ENCODE data around the gene LGALS8.
"Not testable (repeated sequence)": the region's sequence is repeated elsewhere in the genome, so short reads cannot be mapped to it uniquely, and the experiment has no call there.

Gene LGALS8

DNA sequence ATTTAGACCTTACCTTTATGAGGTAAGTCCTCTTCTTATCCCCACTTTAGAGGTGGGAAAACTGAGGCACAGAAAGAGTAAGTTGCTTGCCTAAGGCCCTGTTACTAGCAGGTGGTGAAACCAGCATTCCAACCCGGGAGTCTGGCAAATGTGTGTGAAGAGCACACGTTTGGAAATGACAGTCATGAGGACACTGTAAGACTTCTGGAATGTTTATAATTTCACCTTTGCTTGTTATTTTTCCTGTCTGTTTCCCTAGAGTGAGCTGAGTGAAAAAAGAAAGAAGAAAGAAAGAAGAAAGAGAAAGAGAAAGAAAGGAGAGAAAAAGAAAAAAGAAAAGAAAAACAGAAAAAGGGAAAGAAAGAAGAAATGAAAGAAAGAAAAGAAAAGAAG, 21.2 kb upstream of the LGALS8 start:
- Mint-ChIP-seq H3K36me3 (no peaks in the 10 kb centered on the region), H3K27ac (peak overlapping the region; percentile 61), H3K9me3 (no peaks in the 10 kb centered on the region), H3K4me3 (peak overlapping the region; percentile 36), H3K4me1 (peaks cover 10% of the 10 kb centered on the region), H3K27me3 (peaks cover 25% of the 10 kb centered on the region)
- no peak for ATAC-seq

DNA sequence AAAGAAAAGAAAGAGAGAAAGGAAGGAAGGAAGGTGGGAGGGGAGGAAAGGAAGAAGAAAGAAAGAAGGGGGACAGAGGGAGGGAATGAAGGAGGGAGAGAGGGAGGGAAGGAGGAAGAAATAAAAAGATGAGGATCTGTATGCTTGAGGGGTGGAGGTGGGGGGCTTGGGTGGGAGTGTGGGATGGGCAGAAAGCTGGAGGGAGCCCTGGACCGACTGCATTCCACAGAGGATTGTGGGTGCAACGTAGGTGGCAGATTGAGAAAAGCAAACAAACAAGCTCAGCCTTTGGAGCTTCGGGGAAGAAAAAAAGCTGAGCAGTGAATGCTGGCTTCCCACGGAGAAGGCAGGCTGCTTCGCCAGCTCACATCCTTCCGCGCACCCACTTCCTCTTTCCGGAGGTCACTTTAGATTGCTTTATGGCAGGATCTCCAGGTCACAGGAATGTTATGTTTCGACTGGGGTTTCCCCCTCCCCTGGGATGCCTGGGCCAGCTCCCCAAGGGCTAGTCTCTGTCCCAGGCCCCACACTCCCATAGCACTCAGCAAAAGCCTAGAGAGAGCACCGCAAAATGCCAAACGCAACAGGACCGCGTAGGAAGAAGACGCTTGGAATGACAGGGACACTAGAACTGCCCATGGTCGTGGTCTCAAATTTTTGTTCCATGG, 20.7 kb upstream of the LGALS8 start:
- Mint-ChIP-seq H3K4me3 (peak overlapping the region; percentile 36), H3K27ac (peak overlapping the region; percentile 61), H3K9me3 (no peaks in the 10 kb centered on the region), H3K4me1 (peaks cover 10% of the 10 kb centered on the region), H3K27me3 (peaks cover 20% of the 10 kb centered on the region), H3K36me3 (no peaks in the 10 kb centered on the region)
- peak; percentile 27 for ATAC-seq

DNA sequence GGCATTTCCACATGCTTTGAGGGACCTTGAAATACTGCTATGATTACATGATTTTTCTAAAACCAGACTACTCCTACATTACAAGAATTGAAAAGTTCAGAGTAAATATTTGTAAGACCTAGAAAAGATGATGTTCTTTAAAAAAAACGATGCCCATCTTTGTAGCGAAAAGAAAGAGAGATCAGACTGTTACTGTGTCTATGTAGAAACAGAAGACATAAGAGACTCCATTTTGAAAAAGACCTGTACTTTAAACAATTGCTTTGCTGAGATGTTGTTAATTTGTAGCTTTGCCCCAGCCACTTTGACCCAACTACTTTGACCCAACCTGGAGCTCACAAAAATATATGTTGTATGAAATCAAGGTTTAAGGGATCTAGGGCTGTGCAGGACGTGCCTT, 19.4 kb upstream of the LGALS8 start:
- ATAC-seq, H3K36me3 Mint-ChIP-seq, H3K9me3 Mint-ChIP-seq, H3K4me3 Mint-ChIP-seq, H3K27ac Mint-ChIP-seq: not testable (repeated sequence)
- H3K4me1 Mint-ChIP-seq: peaks cover 18% of the 10 kb centered on the region
- peaks cover 19% of the 10 kb centered on the region for H3K27me3 Mint-ChIP-seq

GRCh38 chr1:236507022-236507700, 16.6 kb upstream of the LGALS8 start:
- no peak overlapping the region for H3K27ac Mint-ChIP-seq
- peaks cover 18% of the 10 kb centered on the region for H3K4me1 Mint-ChIP-seq
- ATAC-seq: no peak
- peaks cover 13% of the 10 kb centered on the region for H3K27me3 Mint-ChIP-seq
- no peaks in the 10 kb centered on the region for H3K9me3 Mint-ChIP-seq
- no peak overlapping the region for H3K4me3 Mint-ChIP-seq
- no peaks in the 10 kb centered on the region for H3K36me3 Mint-ChIP-seq

DNA sequence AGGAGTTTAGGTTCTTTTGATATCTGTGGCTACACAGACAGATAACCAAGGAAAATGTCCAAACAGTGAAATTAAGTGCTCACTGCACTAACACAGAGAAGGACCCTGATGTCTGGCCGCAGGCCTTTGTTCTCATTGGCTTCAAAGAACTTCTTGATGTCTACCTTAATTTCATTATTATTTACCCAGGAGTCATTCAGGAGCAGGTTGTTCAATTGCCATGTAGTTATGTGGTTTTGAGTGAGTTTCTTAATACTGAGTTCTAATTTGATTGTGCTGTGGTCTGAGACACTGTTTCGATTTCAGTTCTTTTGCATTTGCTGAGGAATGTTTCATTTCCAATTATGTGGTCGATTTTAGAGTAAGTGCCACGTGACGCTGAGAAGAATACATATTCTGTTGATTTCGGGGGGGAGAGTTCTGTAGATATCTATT, 15.2 kb upstream of the LGALS8 start:
- Mint-ChIP-seq H3K27ac (no peak overlapping the region), H3K4me3 (no peak overlapping the region), H3K27me3 (no peaks in the 10 kb centered on the region), H3K36me3 (no peaks in the 10 kb centered on the region), H3K4me1 (peaks cover 8% of the 10 kb centered on the region), H3K9me3 (no peaks in the 10 kb centered on the region)
- ATAC-seq: no peak

- H3K27me3 Mint-ChIP-seq: no peaks in the 10 kb centered on the region
- H3K36me3 Mint-ChIP-seq: no peaks in the 10 kb centered on the region
- no peak overlapping the region for H3K27ac Mint-ChIP-seq
- no peak overlapping the region for H3K4me3 Mint-ChIP-seq
- ATAC-seq: no peak
- peaks cover 8% of the 10 kb centered on the region for H3K4me1 Mint-ChIP-seq
- no peaks in the 10 kb centered on the region for H3K9me3 Mint-ChIP-seq
Measured at GRCh38 chr1:236509203-236509602, 14.6 kb upstream of the LGALS8 start.

DNA sequence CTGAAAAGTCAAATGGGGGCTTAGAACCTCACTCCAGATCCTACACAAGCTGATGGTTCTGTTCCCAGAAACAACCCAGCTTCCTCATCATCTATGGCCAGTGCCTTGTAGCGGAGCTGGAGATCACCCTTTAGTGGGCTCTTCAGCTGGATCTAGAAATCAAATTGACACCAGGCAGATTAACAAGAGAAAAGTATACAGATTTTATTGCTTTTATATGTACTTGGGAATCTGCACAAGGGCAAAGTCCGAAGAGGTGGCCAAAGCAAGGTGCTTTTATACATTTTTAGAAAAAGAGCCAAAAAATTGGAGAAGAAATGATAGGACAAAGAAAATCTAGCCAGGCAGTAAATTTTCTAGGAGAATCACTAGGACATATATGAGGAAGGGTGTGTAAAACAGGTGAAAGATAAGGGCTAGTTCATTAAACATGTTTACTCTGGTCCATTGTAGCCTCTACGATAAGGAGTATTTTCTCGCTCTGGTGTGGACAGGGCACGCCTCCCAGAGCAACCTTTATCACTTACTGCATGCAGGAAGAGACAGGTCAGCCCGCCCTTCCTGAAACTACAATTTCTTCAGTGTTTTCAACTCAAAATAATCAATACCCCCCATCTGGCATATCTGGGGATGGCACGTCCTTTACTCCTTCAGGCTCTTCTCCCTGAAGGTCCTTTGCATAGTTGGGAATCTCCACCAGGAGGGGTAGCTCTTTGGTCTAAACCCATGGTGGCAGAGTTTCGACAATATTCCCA, 14.0 kb upstream of the LGALS8 start:
- peaks cover 8% of the 10 kb centered on the region for H3K4me1 Mint-ChIP-seq
- H3K27ac Mint-ChIP-seq: no peak overlapping the region
- ATAC-seq: no peak
- H3K36me3 Mint-ChIP-seq: no peaks in the 10 kb centered on the region
- no peaks in the 10 kb centered on the region for H3K9me3 Mint-ChIP-seq
- H3K27me3 Mint-ChIP-seq: no peaks in the 10 kb centered on the region
- H3K4me3 Mint-ChIP-seq: no peak overlapping the region

- H3K27ac Mint-ChIP-seq: no peak overlapping the region
- no peak overlapping the region for H3K4me3 Mint-ChIP-seq
- peaks cover 8% of the 10 kb centered on the region for H3K4me1 Mint-ChIP-seq
- no peaks in the 10 kb centered on the region for H3K36me3 Mint-ChIP-seq
- no peak for ATAC-seq
- no peaks in the 10 kb centered on the region for H3K27me3 Mint-ChIP-seq
- H3K9me3 Mint-ChIP-seq: no peaks in the 10 kb centered on the region
Measured at GRCh38 chr1:236511735-236512418, 11.9 kb upstream of the LGALS8 start.

DNA sequence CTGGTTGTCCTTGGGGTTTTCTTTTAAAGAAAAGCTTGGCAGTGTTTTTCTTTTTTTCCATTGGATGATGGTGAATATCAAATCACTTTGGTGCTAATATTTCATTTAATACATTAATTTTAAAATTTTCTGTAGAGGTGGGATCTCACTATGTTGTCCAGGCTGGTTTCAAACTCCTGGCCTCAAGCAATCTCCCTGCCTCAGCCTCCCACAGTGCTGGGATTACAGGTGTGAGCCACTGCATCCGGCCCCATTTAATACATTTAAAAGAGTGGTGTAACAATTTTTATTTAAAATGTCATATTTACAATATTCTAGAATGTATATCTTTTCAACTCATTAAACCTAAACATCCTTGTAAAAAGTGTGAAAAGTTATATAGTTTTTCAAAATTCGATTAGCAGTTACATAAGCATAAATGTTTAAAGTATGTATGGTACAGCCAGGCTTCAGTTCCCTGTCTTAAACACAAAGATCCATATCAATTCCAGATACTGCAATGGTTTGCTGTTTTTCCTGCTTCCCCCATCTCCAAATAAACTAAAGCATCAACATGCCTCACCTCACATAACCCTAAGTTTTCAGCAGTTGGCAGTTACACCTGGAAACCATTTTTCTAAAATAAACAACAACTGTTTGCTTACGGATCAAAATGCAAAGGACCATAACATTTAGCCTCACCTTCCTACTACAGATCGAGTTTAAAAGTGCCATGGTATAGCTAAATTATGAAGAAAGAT, 8.9 kb upstream of the LGALS8 start:
- Mint-ChIP-seq H3K27ac (no peak overlapping the region), H3K4me3 (no peak overlapping the region), H3K4me1 (no peaks in the 10 kb centered on the region), H3K36me3 (no peaks in the 10 kb centered on the region), H3K27me3 (no peaks in the 10 kb centered on the region), H3K9me3 (no peaks in the 10 kb centered on the region)
- no peak for ATAC-seq

- no peaks in the 10 kb centered on the region for H3K27me3 Mint-ChIP-seq
- no peak overlapping the region for H3K27ac Mint-ChIP-seq
- no peaks in the 10 kb centered on the region for H3K36me3 Mint-ChIP-seq
- no peaks in the 10 kb centered on the region for H3K9me3 Mint-ChIP-seq
- no peak for ATAC-seq
- no peak overlapping the region for H3K4me3 Mint-ChIP-seq
- H3K4me1 Mint-ChIP-seq: no peaks in the 10 kb centered on the region
Measured at GRCh38 chr1:236515443-236515958, 8.3 kb upstream of the LGALS8 start.

DNA sequence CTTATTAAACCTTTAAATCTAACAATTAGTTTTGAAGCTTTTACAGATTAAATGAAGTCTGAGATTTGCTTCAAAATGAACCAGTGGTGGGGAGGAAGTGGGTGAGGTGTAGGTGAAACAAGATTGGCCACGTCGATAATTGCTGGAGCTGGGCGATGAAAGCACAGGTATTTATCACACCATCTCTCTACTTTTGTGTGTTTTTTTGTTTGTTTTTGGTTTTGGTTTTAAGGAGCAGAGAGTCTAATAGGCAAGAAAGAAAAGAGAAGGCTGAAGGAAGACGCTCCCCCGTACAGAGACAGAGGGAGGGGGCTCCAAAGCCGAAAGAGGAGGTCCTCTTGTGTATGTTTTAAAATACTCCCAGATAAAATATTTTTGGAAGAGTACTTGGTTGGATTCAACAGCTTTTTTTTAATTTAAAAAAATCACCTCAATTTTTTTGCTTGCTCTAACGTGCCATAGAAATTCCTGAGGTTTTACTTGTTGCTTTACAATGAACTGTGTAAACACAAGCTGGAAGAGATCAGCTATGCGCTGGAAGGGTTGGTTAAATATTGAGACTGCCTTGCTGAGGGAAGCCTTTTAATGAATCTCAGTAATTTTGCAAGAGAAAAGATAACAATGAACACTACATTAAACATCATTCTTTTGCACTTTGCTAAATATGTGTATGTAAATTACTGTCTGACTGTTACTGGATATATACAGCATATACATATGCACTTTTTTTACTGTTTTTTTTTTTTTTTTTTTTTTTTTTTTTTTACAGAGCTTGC, 6.7 kb upstream of the LGALS8 start:
- Mint-ChIP-seq H3K4me1 (no peaks in the 10 kb centered on the region), H3K36me3 (no peaks in the 10 kb centered on the region), H3K27ac (no peak overlapping the region), H3K4me3 (no peak overlapping the region), H3K9me3 (no peaks in the 10 kb centered on the region), H3K27me3 (no peaks in the 10 kb centered on the region)
- no peak for ATAC-seq

- Mint-ChIP-seq H3K27me3 (no peaks in the 10 kb centered on the region), H3K9me3 (no peaks in the 10 kb centered on the region), H3K4me3 (no peak overlapping the region), H3K36me3 (no peaks in the 10 kb centered on the region), H3K27ac (no peak overlapping the region), H3K4me1 (peaks cover under 1% of the 10 kb centered on the region)
- ATAC-seq: no peak
Measured at GRCh38 chr1:236518322-236518721, 5.5 kb upstream of the LGALS8 start.

DNA sequence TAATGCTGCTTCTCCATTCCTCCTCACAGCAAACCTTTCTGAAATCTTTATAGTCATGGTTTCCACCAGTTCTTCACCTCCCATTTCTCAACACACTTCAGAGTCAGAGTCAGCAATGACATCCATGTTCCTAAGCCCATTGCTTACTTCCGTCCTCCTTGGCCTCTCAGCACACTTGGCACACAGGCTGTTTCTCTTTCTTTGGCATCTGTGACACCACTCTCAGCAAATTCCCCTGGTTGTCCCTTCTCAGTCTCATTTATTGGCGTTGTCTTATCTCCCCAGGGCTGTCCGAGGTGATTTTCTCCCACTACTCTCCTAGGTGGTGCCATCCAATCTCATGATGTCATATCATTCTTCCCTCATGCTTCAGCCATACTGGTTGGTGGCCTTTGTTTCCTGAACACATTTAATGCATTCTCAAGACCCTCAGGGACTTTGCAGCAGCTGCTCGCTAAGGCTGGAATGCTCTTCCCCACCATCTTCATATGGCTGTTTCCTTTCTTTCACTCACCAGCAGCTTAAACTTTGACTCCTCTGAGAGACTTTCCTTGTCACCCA, 3.3 kb upstream of the LGALS8 start:
- no peak for ATAC-seq
- no peak overlapping the region for H3K27ac Mint-ChIP-seq
- H3K9me3 Mint-ChIP-seq: no peaks in the 10 kb centered on the region
- no peak overlapping the region for H3K4me3 Mint-ChIP-seq
- no peaks in the 10 kb centered on the region for H3K27me3 Mint-ChIP-seq
- H3K4me1 Mint-ChIP-seq: peaks cover 11% of the 10 kb centered on the region
- no peaks in the 10 kb centered on the region for H3K36me3 Mint-ChIP-seq
